Measurements from ENCODE around the gene PORCN. TPM values are rescaled to one million over a fixed set of nuclear protein-coding genes. Genes with fewer than 3 reads are reported as not detected.

Gene PORCN
- 24.2 and 29.2 TPM in 2 replicates for total RNA-seq
- 13.3 and 20.1 TPM in 2 replicates for polyA plus RNA-seq

- peak; percentile 74 to 78 for DNase-seq (ENCODE audit: low read depth in 1 of 2, low spot score in 1 of 2)
- H3K27ac ChIP-seq, result no peak within 1 kb of the TSS
Measured at GRCh38 chrX:48508400-48509244, at the start of gene PORCN. Gene PORCN, plus strand, starts transcription at chrX:48508992. Its CDS starts 829 bp downstream, at chrX:48509821.

GRCh38 chrX:48459483-48459882 is 49.3 kb upstream of the PORCN start:
- no peak for DNase-seq (ENCODE audit: low read depth in 1 of 2, low spot score in 1 of 2)
- Histone ChIP-seq H3K4me3 (no peak overlapping the region), H3K9me3 (ENCODE audit: low read depth) (no peaks in the 10 kb centered on the region), H3K27me3 (no peaks in the 10 kb centered on the region), H3K36me3 (no peaks in the 10 kb centered on the region), H3K4me1 (ENCODE audit: low read depth) (no peaks in the 10 kb centered on the region), H3K27ac (no peak overlapping the region)
- no peak for TF ChIP-seq CTCF (IDR thresholded peaks at IDR 0.05; ENCODE audit: low read depth, low read length)

More at GRCh38 chrX:48508400-48509244, at the start of gene PORCN:
- Histone ChIP-seq H3K4me3 (peak within 1 kb of the TSS; percentile 84), H3K9me3 (ENCODE audit: low read depth) (no peaks in the 10 kb centered on the region), H3K4me1 (ENCODE audit: low read depth) (no peaks in the 10 kb centered on the region), H3K36me3 (no peaks in the 10 kb centered on the region), H3K27me3 (no peaks in the 10 kb centered on the region)
- no peak for TF ChIP-seq CTCF (IDR thresholded peaks at IDR 0.05; ENCODE audit: low read depth, low read length)

- Histone ChIP-seq H3K36me3 (no peaks in the 10 kb centered on the region), H3K4me3 (no peak overlapping the region), H3K27ac (no peak overlapping the region), H3K9me3 (ENCODE audit: low read depth) (no peaks in the 10 kb centered on the region), H3K27me3 (no peaks in the 10 kb centered on the region), H3K4me1 (ENCODE audit: low read depth) (no peaks in the 10 kb centered on the region)
- no peak for DNase-seq (ENCODE audit: low read depth in 1 of 2, low spot score in 1 of 2)
- TF ChIP-seq CTCF (IDR thresholded peaks at IDR 0.05; ENCODE audit: low read depth, low read length), result no peak
Measured at GRCh38 chrX:48460031-48460430, 48.8 kb upstream of the PORCN start.

GRCh38 chrX:48460606-48461005 is 48.2 kb upstream of the PORCN start:
- DNase-seq (ENCODE audit: low read depth in 1 of 2, low spot score in 1 of 2), result no peak
- no peaks in the 10 kb centered on the region for H3K27me3 ChIP-seq
- no peak for TF ChIP-seq CTCF (IDR thresholded peaks at IDR 0.05; ENCODE audit: low read depth, low read length)
- no peaks in the 10 kb centered on the region for H3K36me3 ChIP-seq
- no peaks in the 10 kb centered on the region for H3K9me3 ChIP-seq (ENCODE audit: low read depth)
- no peaks in the 10 kb centered on the region for H3K4me1 ChIP-seq (ENCODE audit: low read depth)
- no peak overlapping the region for H3K27ac ChIP-seq
- no peak overlapping the region for H3K4me3 ChIP-seq

- no peak overlapping the region for H3K27ac ChIP-seq
- H3K9me3 ChIP-seq (ENCODE audit: low read depth), result no peaks in the 10 kb centered on the region
- DNase-seq (ENCODE audit: low read depth in 1 of 2, low spot score in 1 of 2), result no peak
- no peak for TF ChIP-seq CTCF (IDR thresholded peaks at IDR 0.05; ENCODE audit: low read depth, low read length)
- no peaks in the 10 kb centered on the region for H3K27me3 ChIP-seq
- no peak overlapping the region for H3K4me3 ChIP-seq
- H3K4me1 ChIP-seq (ENCODE audit: low read depth), result no peaks in the 10 kb centered on the region
- no peaks in the 10 kb centered on the region for H3K36me3 ChIP-seq
Measured at GRCh38 chrX:48461830-48462229, 47.0 kb upstream of the PORCN start.
